ENCODE data around the gene KSR2. TPM values are rescaled to one million over a fixed set of nuclear protein-coding genes. Genes with fewer than 3 reads are reported as not detected.

The KSR2 gene
- total RNA-seq, 2 experiments from 2014 or later, result 0.03 to 0.15 TPM

DNA sequence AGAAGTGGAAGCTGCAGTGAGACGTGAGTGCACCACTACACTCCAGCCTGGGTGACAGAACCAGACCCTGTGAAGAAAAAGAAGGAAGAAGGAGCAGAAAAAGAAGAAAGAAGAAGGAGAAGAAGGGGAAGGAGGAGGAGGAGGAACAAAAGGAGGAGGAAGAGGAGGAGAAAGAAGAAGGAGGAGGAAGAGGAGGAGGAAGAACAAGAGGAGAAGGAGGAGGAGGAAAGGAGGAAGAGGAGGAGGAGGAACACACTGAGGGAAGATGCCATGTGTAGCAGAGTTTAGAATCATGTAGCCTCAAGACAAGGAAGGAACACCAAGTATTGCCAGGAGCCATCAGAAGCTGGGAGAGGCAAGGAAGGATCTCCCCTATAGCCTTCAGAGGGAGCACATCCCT lies 241.5 kb downstream of the KSR2 start:
- no peaks in the 10 kb centered on the region for H3K9me2 ChIP-seq (ENCODE audit: insufficient read depth, low read length)
- DNase-seq (ENCODE audit: low spot score), result no peak
- H2AFZ ChIP-seq (ENCODE audit: low read length), result no peak overlapping the region
- no peaks in the 10 kb centered on the region for H3K9me3 ChIP-seq (ENCODE audit: low read length)
- intact Hi-C loops (cut with micrococcal nuclease; ENCODE audit: unreplicated experiment), result no loop called here
- H3K4me2 ChIP-seq (ENCODE audit: low read length), result no peak overlapping the region
- ChIA-PET CTCF (ENCODE audit: unreplicated experiment) (no interaction called here), POLR2A (no interaction called here)
- no peaks in the 10 kb centered on the region for H3K4me1 ChIP-seq (ENCODE audit: insufficient read depth, low read length, poor library complexity, severe bottlenecking)
- H3K36me3 ChIP-seq (ENCODE audit: insufficient read depth, low read length), result no peaks in the 10 kb centered on the region
- no peaks in the 10 kb centered on the region for H3K79me2 ChIP-seq (ENCODE audit: insufficient read depth, low read depth, low read length)
- BruUV-seq (replicated peaks), result no TSS peak
- no peak overlapping the region for H3K27ac ChIP-seq (ENCODE audit: low read depth, low read length, poor library complexity, severe bottlenecking)
- no peak overlapping the region for H3K4me3 ChIP-seq (ENCODE audit: low read depth, low read length, poor library complexity, severe bottlenecking)
- TF ChIP-seq, protein P1, sequence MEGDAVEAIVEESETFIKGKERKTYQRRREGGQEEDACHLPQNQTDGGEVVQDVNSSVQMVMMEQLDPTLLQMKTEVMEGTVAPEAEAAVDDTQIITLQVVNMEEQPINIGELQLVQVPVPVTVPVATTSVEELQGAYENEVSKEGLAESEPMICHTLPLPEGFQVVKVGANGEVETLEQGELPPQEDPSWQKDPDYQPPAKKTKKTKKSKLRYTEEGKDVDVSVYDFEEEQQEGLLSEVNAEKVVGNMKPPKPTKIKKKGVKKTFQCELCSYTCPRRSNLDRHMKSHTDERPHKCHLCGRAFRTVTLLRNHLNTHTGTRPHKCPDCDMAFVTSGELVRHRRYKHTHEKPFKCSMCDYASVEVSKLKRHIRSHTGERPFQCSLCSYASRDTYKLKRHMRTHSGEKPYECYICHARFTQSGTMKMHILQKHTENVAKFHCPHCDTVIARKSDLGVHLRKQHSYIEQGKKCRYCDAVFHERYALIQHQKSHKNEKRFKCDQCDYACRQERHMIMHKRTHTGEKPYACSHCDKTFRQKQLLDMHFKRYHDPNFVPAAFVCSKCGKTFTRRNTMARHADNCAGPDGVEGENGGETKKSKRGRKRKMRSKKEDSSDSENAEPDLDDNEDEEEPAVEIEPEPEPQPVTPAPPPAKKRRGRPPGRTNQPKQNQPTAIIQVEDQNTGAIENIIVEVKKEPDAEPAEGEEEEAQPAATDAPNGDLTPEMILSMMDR (conservative IDR thresholded peaks at IDR 0.05; ENCODE audit: low read length), result no peak
- TF ChIP-seq EZH2phosphoT487 (IDR thresholded peaks at IDR 0.05; ENCODE audit: borderline replicate concordance, low read depth, low read length), result no peak
- H4K20me1 ChIP-seq (ENCODE audit: insufficient read depth, low read length), result no peaks in the 10 kb centered on the region

DNA sequence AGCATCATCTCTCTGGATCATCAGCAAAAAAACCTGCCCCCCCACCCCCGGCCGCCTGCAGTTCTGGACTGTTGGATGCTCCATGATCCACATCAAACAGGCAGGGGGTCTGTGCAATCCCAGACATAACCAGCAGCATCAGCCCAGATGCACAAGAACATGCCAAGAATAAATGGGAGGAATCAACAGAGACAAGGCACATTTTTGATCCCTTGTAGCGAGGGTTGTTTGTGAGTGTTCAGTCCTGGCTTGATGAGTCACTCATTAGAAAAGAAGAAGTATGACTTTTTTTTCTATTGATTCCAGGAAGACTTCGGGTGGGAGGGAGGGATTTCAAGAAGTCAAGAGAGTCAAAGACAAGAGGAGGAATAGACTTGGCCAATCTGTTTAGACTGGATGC lies 244.2 kb downstream of the KSR2 start:
- intact Hi-C loops (cut with micrococcal nuclease; ENCODE audit: unreplicated experiment), result no loop called here
- Histone ChIP-seq H3K9me2 (ENCODE audit: insufficient read depth, low read length) (no peaks in the 10 kb centered on the region), H2AFZ (ENCODE audit: low read length) (no peak overlapping the region), H3K4me1 (ENCODE audit: insufficient read depth, low read length, poor library complexity, severe bottlenecking) (no peaks in the 10 kb centered on the region), H3K79me2 (ENCODE audit: insufficient read depth, low read depth, low read length) (no peaks in the 10 kb centered on the region), H3K36me3 (ENCODE audit: insufficient read depth, low read length) (no peaks in the 10 kb centered on the region), H4K20me1 (ENCODE audit: insufficient read depth, low read length) (no peaks in the 10 kb centered on the region), H3K27ac (ENCODE audit: low read depth, low read length, poor library complexity, severe bottlenecking) (no peak overlapping the region), H3K4me3 (ENCODE audit: low read depth, low read length, poor library complexity, severe bottlenecking) (no peak overlapping the region), H3K9me3 (ENCODE audit: low read length) (no peaks in the 10 kb centered on the region), H3K4me2 (ENCODE audit: low read length) (no peak overlapping the region)
- ChIA-PET POLR2A (no interaction called here), CTCF (ENCODE audit: unreplicated experiment) (no interaction called here)
- BruUV-seq (replicated peaks), result no TSS peak
- DNase-seq (ENCODE audit: low spot score), result no peak
- TF ChIP-seq, protein P1 (conservative IDR thresholded peaks at IDR 0.05; ENCODE audit: low read length), result no peak
- TF ChIP-seq EZH2phosphoT487 (IDR thresholded peaks at IDR 0.05; ENCODE audit: borderline replicate concordance, low read depth, low read length), result no peak

DNA sequence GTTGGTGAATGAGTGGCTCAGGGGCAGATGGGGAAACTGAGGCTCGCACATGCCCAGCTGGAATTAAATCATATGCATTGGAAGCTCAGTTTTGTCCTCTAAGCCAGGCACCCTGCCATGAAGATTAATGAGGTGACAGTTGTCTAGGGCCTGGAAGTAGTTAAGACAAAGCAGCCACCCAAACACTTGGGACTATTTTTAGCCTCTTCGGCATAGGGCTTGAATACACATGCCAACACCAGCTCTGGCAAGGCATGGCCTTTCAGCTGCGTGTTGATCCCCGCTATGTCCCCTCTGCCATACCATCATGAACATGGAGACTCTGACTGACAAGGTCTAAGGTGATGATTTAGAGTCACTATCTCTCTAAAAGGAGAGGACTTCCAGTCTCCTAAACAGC lies 250.2 kb downstream of the KSR2 start:
- H3K27ac ChIP-seq (ENCODE audit: low read depth, low read length, poor library complexity, severe bottlenecking), result no peak overlapping the region
- no peaks in the 10 kb centered on the region for H3K9me2 ChIP-seq (ENCODE audit: insufficient read depth, low read length)
- TF ChIP-seq EZH2phosphoT487 (IDR thresholded peaks at IDR 0.05; ENCODE audit: borderline replicate concordance, low read depth, low read length), result no peak
- TF ChIP-seq, protein P1 (conservative IDR thresholded peaks at IDR 0.05; ENCODE audit: low read length), result no peak
- H3K9me3 ChIP-seq (ENCODE audit: low read length), result no peaks in the 10 kb centered on the region
- POLR2A ChIA-PET, result no interaction called here
- no peaks in the 10 kb centered on the region for H3K4me1 ChIP-seq (ENCODE audit: insufficient read depth, low read length, poor library complexity, severe bottlenecking)
- H3K4me3 ChIP-seq (ENCODE audit: low read depth, low read length, poor library complexity, severe bottlenecking), result no peak overlapping the region
- no peak for DNase-seq (ENCODE audit: low spot score)
- CTCF ChIA-PET (ENCODE audit: unreplicated experiment), result no interaction called here
- no peaks in the 10 kb centered on the region for H4K20me1 ChIP-seq (ENCODE audit: insufficient read depth, low read length)
- intact Hi-C loops (cut with micrococcal nuclease; ENCODE audit: unreplicated experiment), result no loop called here
- H2AFZ ChIP-seq (ENCODE audit: low read length), result no peak overlapping the region
- H3K79me2 ChIP-seq (ENCODE audit: insufficient read depth, low read depth, low read length), result no peaks in the 10 kb centered on the region
- no TSS peak for BruUV-seq (replicated peaks)
- H3K36me3 ChIP-seq (ENCODE audit: insufficient read depth, low read length), result no peaks in the 10 kb centered on the region
- no peak overlapping the region for H3K4me2 ChIP-seq (ENCODE audit: low read length)

Measured in OCI-LY7 (cell line).